Right ventricle myocardium inferior (tissue), 1 donor: ENCODE measurements around the gene STK40. TPM values are rescaled to one million over a fixed set of nuclear protein-coding genes. Genes with fewer than 3 reads are reported as not detected.

Source experiments
- ATAC-seq: fragments of 200-7000 bp; cut with Tn5 transposase; one replicate; pipeline ENCODE4 v1.9.1; 2020; ENCODE audit warnings: mild to moderate bottlenecking, moderate library complexity
- DNase-seq: peaks from one replicate; pipeline ENCODE4 v3.0.0; 2021; ENCODE audit errors: missing footprints
- intact Hi-C: fragments of 100-400 bp; cut with DNase I; formaldehyde crosslinking; loops from one replicate; pipeline ENCODE4 v1.11.0; 2022
- total RNA-seq: library from RNA; stranded (reverse); fragmentation: NEBNext Ultra II Directional; extraction: Animal tissue kit (Norgen Biotek cat#: 25700); gene quantifications from one replicate; pipeline ENCODE4 v1.2.1, GENCODE V29; 2021
- donor health status: DM: no; HTN: yes; CAD: no; lungs with severe emphysema.

Gene STK40
- total RNA-seq, 1 donor from 2014 or later = 77.9 TPM

GRCh38 chr1:36400825-36401601 is 15.3 kb upstream of the STK40 start:
- ATAC-seq = peak; percentile 73
- peak; percentile 90 for DNase-seq
- intact Hi-C loops = no loop called here

DNA sequence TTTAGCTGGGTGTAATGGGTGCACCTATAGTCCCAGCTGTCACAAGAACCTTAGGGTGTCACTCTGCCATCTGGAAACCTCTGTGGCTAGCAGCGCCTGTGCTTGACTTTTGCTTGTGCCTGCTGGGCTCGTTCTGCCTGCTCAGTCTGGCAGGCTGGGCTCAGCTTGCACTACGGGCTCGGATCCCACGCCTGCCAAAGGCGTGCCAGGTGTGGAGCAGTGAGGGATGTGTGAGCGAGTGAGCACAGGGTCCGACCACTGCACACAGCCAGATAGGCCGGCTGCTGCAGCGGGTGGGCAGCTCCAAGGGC is 14.7 kb upstream of the STK40 start:
- intact Hi-C loops = no loop called here
- no peak for ATAC-seq
- DNase-seq = no peak

GRCh38 chr1:36398370-36398977 is 12.8 kb upstream of the STK40 start:
- ATAC-seq = no peak
- intact Hi-C loops = no loop called here
- no peak for DNase-seq

- peak; percentile 97 for DNase-seq
- intact Hi-C loops = loop anchor here (1.0 kb wide), 1 partner anchor 10 kb away; no protein-coding TSS in a partner anchor
- peak; percentile 97 for ATAC-seq
These were observed 11.9 kb upstream of the STK40 start, which contains the start of gene LSM10 for GRCh38 chr1:36397378-36398230. TSS of gene LSM10 (minus strand) at chr1:36397908. CDS start at chr1:36394129, 3,779 bp downstream.

DNA sequence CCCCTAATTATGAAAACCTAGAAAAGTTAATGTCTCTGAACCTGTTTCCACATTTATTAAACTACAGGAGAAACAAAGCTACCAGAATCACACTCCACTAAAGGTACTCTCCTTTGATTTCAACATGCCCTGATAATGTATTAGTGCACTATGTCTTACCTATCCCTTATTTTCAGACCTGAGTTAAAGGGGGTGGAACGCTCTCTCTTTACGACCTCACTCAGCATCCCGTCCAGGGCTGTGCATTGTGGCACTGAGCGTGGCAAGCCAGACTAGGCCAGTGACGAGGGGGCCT is 11.3 kb upstream of the STK40 start:
- intact Hi-C loops = loop anchor here (1.0 kb wide), 1 partner anchor 10 kb away; no protein-coding TSS in a partner anchor
- DNase-seq = no peak
- peak; percentile 41 for ATAC-seq

- ATAC-seq (no peak), DNase-seq (no peak)
- intact Hi-C loops = no loop called here
These were observed 10.6 kb upstream of the STK40 start for GRCh38 chr1:36396359-36396758.

DNA sequence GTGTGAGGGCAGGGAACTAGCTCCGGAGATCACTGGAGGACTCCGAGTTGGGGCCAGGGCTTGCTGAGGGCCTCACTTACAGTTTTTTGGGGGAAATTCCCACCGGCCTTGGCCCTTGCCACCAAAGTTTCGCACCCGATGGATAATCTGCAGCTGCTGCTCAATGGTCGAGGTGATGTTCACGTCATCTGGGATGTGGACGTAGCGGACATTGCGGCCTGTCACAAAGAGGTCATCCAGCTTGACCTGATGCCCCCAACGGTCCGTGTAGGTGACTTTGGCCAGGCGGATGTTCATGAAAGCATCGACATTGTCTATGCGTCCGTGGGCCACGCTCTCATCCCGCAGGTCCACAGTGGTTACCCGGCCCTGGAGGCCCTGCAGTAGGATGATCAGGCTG is 8.0 kb upstream of the STK40 start:
- intact Hi-C loops = no loop called here
- ATAC-seq (no peak), DNase-seq (no peak)

GRCh38 chr1:36392836-36393235 is 7.1 kb upstream of the STK40 start:
- intact Hi-C loops = no loop called here
- ATAC-seq (no peak), DNase-seq (no peak)

GRCh38 chr1:36391271-36391670 is 5.5 kb upstream of the STK40 start:
- no peak for DNase-seq
- ATAC-seq = no peak
- intact Hi-C loops = no loop called here

DNA sequence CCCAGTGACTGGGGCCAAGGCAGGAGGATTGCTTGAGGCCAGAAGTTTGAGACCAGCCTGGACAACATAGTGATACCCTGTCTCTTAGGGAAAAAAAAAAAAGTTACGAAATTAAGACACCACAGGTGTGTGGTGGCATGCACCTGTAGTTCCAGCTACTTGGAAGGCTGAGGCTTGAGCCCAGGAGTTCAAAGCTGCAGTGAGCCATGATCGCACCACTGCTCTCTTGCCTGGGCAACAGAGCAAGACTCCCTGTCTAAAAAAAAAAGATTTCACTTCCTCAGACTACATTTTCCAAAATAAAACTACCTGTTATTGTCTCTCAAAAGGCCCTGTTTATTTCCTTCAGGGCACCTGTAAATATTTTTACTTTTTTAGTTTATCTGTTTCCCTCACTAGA is 4.7 kb upstream of the STK40 start:
- DNase-seq (no peak), ATAC-seq (no peak)
- intact Hi-C loops = no loop called here

GRCh38 chr1:36389999-36390398 is 4.3 kb upstream of the STK40 start:
- ATAC-seq (no peak), DNase-seq (no peak)
- intact Hi-C loops = loop anchor here (5.0 to 10.0 kb wide), 2 partner anchors 165 to 238 kb away; partner anchors contain the start of gene THRAP3

GRCh38 chr1:36389261-36389660 is 3.5 kb upstream of the STK40 start:
- ATAC-seq = no peak
- intact Hi-C loops = loop anchor here (5.0 to 10.0 kb wide), 2 partner anchors 164 to 237 kb away; partner anchors contain the start of gene THRAP3

GRCh38 chr1:36387141-36387949 is 1.6 kb upstream of the STK40 start:
- no peak for DNase-seq
- intact Hi-C loops = loop anchor here (1.0 to 10.0 kb wide), 3 partner anchors 10 to 235 kb away; partner anchors contain the start of genes LSM10 and THRAP3
- peak; percentile 10 for ATAC-seq

More at GRCh38 chr1:36389261-36389660, 3.5 kb upstream of the STK40 start:
- no peak for DNase-seq

DNA sequence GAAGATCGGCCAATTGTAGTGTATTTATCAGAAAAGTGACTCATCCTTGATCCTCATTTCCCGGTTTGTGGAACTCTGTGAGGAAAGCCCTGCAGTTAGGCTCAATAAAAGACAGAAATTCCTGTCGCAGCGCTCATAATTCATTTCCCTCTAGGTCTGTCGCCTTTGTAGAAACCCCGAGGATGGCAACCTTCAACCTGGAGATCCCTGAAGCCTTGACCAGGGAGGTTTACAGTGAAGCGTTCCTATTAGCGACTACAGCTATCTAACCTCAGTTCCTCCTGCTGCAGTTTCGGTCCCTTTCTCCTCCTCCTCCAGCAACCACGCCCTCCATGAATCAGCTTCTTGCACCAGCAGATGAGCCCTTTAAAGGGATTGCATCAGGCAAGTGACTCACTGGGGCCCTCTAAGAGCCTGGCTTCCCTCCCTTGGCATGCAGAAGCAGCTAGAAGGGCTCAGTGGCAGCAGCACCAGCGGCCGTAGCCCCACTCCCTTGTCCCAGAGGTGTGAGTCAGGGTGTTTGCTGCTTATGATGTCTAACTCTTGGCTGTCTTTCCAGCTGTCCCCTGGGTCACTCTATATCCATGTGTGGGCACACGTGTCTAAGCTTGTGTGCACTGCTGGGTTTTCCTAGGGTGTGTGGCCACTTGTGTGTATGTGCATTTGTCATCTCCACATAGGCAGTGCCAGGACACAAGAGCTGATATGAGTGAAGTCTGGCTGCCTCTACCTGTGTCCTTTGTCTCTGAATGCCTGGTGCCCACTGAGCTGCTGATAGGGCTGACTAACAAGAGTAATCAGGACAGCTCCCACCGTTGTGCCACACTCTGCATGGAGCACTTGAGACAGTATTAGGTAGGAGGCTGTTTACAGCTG is 779 bp upstream of the STK40 start:
- intact Hi-C loops = loop anchor here (1.0 to 10.0 kb wide), 3 partner anchors 11 to 234 kb away; partner anchors contain the start of genes LSM10 and THRAP3
- peak; percentile 95 for DNase-seq
- ATAC-seq = peak; percentile 84

- intact Hi-C loops = loop anchor here (5.0 to 10.0 kb wide), 2 partner anchors 160 to 232 kb away; partner anchors contain the start of gene THRAP3
These were observed 948 bp downstream of the STK40 start for GRCh38 chr1:36384542-36385409.

GRCh38 chr1:36383240-36383639 is 2.5 kb downstream of the STK40 start:
- intact Hi-C loops = loop anchor here (10.0 kb wide), 1 partner anchor 158 kb away; the partner anchor contains the start of gene THRAP3
- no peak for DNase-seq
- ATAC-seq = no peak

More at GRCh38 chr1:36384542-36385409, 948 bp downstream of the STK40 start:
- DNase-seq (peak; percentile 87), ATAC-seq (no peak)
